HG02852 (cell line): Measurements from ENCODE around the gene WDCP.
"Not testable (repeated sequence)": the region's sequence is repeated elsewhere in the genome, so short reads cannot be mapped to it uniquely, and the experiment has no call there.

Source experiments
- ATAC-seq: cut with Tn5 transposase; IDR thresholded peaks from one replicate; pipeline ENCODE4 v1.9.1; 2021; ENCODE audit warnings: mild to moderate bottlenecking, moderate library complexity; ENCODE audit not compliant: unreplicated experiment

Gene WDCP

GRCh38 chr2:24065341-24065740 lies 18.1 kb upstream of the WDCP start:
- no peak for ATAC-seq

GRCh38 chr2:24058564-24059271 lies 11.5 kb upstream of the WDCP start:
- no peak for ATAC-seq

- no peak for ATAC-seq
These were observed 8.6 kb upstream of the WDCP start for GRCh38 chr2:24055750-24056149.

GRCh38 chr2:24054366-24055010 lies 7.3 kb upstream of the WDCP start:
- ATAC-seq = no peak

- ATAC-seq = no peak
These were observed 5.8 kb upstream of the WDCP start for GRCh38 chr2:24052951-24053350.

DNA sequence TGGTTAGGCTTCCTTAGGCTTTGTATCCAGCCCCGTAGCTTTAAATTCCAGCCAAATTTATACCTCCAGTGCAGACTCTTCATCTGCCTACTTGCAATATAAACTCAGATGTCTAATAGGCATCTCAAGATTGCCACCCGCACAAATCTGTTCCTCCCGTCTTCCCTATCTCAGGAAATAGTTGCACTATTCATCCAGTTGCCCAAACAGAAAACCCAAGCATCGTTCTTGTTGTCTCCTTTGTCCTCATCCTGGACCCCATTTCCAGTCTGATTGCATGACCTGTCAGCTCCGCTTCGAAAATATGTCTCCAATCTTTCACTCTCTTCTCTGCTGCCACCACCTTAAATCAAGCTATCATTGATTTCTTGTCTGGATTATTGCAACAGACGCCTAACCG lies 4.6 kb upstream of the WDCP start:
- ATAC-seq = no peak

DNA sequence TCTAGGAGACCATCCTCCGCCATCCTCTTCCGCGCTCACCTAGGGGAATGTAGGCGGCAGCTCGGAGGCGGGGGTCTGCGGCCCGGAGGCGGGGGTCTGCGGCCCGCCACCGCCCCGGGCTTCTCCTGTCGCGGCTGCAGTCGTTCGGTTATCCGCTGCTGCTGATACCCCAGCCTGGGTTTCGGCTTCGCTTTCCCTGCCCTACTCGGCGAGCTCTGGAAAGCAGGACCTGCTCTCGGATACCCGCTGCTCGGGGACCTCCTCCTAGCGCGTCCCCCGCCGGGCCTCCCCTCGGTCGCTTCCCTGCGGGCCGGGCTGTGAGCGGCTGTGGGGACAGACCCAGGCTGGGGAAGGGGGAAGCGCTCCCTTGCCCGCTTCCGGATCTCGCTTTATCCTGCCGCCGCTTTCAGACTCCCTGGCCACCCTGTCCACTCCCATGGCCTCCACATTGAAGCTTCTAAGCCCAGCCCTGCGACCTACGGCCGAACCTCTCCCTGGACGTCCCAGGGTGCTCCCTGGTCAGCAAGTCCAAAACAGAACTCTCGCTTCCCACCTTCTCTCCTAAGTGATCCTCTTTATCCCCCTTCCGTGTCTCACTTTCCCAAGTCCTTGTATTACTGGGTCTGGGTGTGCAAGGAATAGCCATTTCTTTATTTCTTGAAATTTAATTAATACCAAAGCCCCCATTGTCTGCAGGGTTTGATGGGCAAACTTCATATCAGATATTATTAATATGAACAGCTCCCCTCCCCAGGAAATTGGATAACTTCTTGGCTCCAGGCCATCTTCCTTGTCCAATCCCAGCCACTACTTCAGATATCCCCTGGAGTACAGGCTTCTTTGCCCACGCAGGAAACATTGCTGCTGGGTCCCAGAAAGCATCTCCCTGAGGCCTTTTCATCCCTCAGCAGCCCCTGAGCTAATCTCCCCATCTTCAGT lies 3.1 kb upstream of the WDCP start:
- ATAC-seq = no peak

DNA sequence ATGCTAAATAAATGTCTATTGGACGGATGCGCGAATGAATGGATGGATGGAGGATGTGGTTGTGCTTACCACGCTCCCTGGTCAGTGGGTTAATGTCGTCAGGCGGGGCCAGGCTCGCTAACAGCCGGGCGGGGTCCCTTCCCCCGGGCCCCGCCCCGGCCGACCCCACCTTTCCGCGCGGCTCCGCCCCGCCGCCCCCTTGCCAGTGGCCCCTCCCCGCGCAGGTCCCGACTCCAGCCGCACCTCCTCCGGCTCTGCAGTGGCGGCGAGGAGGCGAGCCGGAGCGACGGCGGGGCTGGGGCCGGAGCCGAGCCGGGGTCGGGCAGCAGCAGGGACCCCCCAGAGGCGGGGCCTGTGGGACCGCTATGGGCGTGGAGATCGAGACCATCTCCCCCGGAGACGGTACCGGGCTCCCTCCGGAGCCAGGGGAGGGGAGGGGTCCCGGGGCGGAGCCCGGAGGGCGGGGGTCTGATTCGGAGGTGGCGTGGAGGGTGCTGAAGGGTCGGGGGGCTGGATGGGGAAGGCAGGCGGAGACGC lies 2.4 kb upstream of the WDCP start, which contains the start of gene FKBP1B:
Gene FKBP1B (plus strand): TSS at position 257 of the 537 bp plus-strand sequence. CDS start 109 bp downstream, at position 366.
- ATAC-seq = no peak

- no peak for ATAC-seq
These were observed 1.7 kb upstream of the WDCP start for GRCh38 chr2:24048769-24049484.

DNA sequence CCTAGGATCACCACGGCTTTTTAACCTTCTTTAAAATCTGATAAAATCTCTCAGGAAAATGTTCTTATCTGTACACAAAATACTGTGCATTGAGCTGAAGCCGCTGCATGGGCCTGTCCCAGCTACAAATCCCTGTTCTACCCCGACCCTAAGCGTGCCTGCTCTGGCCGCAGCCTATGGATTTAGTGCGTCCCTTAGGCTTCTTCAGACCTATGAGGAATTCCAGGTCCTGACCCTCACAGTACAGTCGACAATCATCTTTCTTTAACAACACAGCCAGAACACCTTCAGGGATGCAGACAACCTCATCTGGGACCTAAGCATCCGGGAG lies 477 bp upstream of the WDCP start:
- peak; percentile 7 for ATAC-seq

DNA sequence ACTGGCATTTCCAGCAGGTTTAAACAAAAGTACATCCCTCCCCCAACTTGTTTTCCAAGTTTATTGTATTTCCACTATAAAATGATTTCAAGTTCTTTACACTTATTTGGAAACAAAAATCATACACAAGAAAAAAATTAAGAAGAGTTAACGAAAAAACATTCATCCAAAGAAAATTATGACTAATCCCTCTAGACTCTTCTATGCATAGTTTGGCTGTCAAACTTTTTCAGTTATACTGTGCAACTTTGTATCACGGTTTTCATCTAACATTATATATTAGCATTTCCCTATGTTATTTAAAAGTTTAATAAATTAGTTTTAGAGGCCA lies 627 bp downstream of the WDCP start:
- no peak for ATAC-seq

- no peak for ATAC-seq
These were observed 1.4 kb downstream of the WDCP start for GRCh38 chr2:24045511-24046508.

GRCh38 chr2:24043133-24043532 lies 4.1 kb downstream of the WDCP start:
- not testable (repeated sequence) for ATAC-seq

DNA sequence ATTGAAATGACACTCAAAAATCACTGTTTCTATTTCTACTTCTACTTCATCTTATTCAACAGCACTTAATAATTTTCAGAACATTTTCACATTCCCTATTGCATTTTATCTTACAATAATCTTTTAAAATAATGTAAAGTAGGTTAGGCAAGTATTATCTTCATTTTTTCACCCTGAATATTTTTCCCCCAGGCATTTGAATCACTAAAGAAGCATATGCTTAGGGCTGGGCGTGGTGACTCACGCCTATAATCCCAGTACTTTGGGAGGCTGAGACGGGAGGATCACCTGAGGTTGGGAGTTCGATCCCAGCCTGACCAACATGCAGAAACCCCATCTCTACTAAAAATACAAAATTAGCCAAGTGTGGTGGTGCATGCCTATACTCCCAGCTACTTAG lies 6.7 kb downstream of the WDCP start:
- no peak for ATAC-seq

- ATAC-seq = no peak
These were observed 8.2 kb downstream of the WDCP start for GRCh38 chr2:24038786-24039499.

DNA sequence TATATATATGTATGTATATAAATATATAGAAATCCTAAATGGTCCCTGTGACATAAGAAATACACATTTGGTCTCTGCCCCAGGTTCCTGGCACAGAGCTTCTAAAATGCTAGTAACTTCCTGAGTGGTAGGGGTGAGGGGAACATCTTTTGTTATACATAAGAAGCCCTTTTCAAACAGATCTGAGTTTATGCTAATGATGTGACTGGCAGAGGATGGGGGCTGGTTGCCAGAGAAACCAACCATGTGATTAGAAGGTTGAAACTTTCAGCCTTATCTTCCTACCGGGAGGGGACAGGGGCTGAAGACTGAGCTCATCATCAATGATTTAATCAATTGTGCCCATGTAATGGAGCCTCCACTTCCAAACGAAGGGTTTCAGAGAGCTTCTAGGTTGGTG lies 21.0 kb downstream of the WDCP start:
- no peak for ATAC-seq

DNA sequence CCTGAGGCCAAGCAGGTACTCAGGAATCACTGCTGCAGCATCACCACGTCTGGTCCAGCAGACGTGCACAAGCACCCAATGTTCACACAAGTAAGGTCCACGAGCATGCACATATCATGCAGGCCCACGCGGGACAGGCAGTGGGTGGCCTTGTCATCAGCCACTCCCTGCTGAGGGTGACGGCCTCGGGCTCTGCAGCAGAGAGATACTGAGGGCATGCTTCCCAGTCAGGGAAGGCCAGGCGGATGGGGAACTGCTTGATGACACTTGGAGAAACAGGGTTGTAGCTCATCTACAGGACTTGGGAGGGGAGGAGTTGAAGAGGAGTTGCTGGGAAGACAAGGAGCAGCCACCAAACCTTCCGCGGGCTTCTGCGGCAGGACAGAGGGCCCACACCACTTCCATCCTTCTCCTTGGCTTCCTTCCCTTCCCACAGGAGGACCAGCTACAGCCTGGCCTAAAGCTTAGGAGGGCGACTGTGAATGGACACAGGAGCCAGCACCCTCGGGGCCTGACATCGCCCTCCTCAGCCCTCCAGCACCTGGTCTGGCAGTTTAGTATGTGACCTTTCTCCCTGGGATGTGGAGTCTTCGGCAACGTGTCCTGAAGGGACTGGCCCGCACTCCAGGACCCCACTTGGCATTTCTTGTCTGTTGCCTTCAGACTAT lies 22.1 kb downstream of the WDCP start:
- no peak for ATAC-seq

- ATAC-seq = no peak
These were observed 23.2 kb downstream of the WDCP start for GRCh38 chr2:24024018-24024417.
